ENCODE results near the gene HECW1.

Gene HECW1

DNA sequence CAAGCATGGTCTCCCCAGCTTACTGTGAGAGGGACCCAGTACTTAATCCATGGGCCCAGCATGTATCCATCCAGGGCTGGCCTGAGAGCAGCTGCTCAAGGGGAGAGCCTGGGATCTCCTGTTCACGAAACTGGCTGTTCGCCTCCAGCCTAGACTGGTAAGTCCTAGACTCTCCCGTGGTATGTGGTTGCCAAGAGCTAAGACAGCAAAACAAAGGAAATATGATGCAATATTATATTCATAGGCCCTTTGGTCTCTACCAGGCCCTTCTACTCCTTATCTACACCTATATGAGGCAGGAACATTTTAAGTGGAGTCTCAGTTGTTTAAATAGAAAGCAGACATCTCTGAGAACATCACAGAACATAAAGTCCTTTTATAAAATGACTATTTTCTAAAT is 441.6 kb downstream of the HECW1 start:
- Histone ChIP-seq H3K4me3 (ENCODE audit: low read length) (no peak overlapping the region), H3K4me1 (ENCODE audit: control insufficient read depth, insufficient read depth, low read length) (no peaks in the 10 kb centered on the region), H3K27ac (ENCODE audit: low read depth, low read length) (no peak overlapping the region), H3K9ac (ENCODE audit: low read length) (no peak overlapping the region), H3K36me3 (ENCODE audit: control insufficient read depth, insufficient read depth, low read length) (no peaks in the 10 kb centered on the region), H3K27me3 (ENCODE audit: control insufficient read depth, insufficient read depth, low read length) (no peaks in the 10 kb centered on the region)

DNA sequence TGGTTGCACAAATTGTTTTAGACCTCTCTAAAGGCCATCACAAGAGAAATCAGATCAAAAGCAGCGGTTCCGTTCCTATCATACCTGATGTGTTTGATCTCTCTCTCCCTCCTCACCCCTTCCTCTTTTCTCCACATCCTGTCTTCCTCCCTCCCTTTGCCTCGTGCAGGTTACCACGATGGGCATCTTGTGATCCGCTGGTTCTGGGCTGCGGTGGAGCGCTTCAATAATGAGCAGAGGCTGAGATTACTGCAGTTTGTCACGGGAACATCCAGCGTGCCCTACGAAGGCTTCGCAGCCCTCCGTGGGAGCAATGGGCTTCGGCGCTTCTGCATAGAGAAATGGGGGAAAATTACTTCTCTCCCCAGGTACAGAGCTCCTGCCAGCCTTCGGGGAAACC is 442.0 kb downstream of the HECW1 start:
- Histone ChIP-seq H3K27me3 (ENCODE audit: control insufficient read depth, insufficient read depth, low read length) (no peaks in the 10 kb centered on the region), H3K9ac (ENCODE audit: low read length) (no peak overlapping the region), H3K4me3 (ENCODE audit: low read length) (no peak overlapping the region), H3K36me3 (ENCODE audit: control insufficient read depth, insufficient read depth, low read length) (no peaks in the 10 kb centered on the region), H3K27ac (ENCODE audit: low read depth, low read length) (no peak overlapping the region), H3K4me1 (ENCODE audit: control insufficient read depth, insufficient read depth, low read length) (no peaks in the 10 kb centered on the region)

DNA sequence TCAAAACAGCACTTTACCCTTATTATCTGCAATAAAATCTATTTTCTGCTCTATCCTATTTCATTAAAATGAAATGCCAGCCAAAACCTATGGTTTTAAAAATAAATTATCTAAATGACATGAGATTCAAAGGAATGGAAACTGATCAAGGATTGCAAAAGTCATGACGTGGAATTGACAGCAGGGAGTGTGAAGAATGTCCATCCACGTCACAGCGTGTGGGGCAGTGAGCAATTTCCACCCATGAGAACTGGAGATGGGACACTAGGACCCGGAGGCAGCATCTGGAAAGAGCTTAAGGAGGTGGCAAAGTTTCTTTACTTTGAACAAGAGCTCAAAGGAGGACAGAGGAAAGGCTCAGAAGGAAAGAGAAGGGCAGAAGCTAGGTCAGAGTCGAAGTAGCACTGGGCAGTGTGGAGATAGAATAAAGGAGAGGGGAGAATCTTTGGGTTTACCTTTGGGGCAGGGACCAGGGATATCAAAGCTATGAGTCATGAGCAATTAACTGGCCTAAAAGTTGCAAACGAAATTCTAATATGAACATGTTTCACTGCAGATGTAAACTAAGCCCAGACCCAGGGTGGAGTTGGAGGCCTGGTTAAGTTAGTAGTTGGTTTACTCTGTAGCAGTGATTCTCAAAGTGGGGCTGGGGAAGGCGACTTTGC is 445.5 kb downstream of the HECW1 start:
- Histone ChIP-seq H3K9ac (ENCODE audit: low read length) (no peak overlapping the region), H3K36me3 (ENCODE audit: control insufficient read depth, insufficient read depth, low read length) (no peaks in the 10 kb centered on the region), H3K27me3 (ENCODE audit: control insufficient read depth, insufficient read depth, low read length) (no peaks in the 10 kb centered on the region), H3K4me1 (ENCODE audit: control insufficient read depth, insufficient read depth, low read length) (no peaks in the 10 kb centered on the region), H3K4me3 (ENCODE audit: low read length) (no peak overlapping the region), H3K27ac (ENCODE audit: low read depth, low read length) (no peak overlapping the region)

DNA sequence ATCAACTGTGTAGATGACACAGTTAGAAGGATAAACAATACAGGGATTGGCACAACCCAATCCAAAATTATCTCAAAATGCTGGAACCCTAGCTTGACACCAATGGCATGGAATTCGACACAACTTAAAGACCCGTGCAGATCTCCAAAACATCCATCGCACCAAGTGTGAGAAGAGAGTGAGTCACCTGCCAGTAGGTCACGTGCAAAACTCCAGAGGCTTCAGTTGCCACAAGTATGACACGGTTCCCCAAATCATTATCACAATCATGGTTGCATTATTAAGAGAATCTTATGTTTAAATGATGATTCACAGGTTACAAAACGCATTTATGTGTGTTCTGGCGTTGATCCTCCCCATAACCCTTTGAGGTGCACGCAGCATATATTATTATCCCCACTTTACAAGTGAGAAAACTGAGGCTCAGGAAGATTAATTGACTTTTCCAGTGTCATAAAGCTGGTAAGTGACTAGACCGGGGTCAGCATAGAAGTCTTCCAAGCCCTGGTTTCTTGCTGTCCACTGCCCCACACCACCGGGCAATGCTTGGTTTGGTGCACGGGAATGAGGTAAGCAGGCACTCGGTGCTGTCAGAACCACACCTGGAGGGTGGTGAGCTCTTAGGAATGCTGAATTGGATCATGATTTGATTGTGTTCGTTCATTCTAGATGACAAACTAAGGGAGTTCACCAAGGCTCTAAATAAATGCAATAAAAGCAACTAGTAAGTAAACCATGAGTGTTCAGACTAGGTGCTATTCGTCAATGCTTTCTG is 446.9 kb downstream of the HECW1 start:
- H3K4me1 ChIP-seq (ENCODE audit: control insufficient read depth, insufficient read depth, low read length): no peaks in the 10 kb centered on the region
- H3K27ac ChIP-seq (ENCODE audit: low read depth, low read length): no peak overlapping the region
- no peaks in the 10 kb centered on the region for H3K36me3 ChIP-seq (ENCODE audit: control insufficient read depth, insufficient read depth, low read length)
- H3K9ac ChIP-seq (ENCODE audit: low read length): no peak overlapping the region
- no peak overlapping the region for H3K4me3 ChIP-seq (ENCODE audit: low read length)
- H3K27me3 ChIP-seq (ENCODE audit: control insufficient read depth, insufficient read depth, low read length): no peaks in the 10 kb centered on the region

DNA sequence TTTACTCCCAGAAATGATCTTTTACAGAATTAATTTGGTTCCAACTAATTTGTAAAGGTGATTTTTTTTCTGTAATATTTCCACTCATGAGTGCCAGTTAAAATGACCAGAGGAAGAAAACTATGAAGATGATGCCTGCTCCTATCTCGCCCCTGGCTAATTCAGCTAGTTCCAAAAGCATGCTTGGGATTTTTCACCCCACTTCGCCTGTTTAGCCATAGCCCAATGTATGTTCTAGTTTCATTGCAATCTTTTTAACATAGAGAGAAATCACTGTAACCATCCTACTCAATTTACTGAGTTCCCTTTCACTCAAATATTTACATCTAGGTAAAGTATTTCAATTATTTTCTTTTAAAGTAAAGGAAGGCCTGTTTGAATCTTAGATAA is 447.5 kb downstream of the HECW1 start:
- Histone ChIP-seq H3K36me3 (ENCODE audit: control insufficient read depth, insufficient read depth, low read length) (no peaks in the 10 kb centered on the region), H3K27me3 (ENCODE audit: control insufficient read depth, insufficient read depth, low read length) (no peaks in the 10 kb centered on the region), H3K27ac (ENCODE audit: low read depth, low read length) (no peak overlapping the region), H3K4me1 (ENCODE audit: control insufficient read depth, insufficient read depth, low read length) (no peaks in the 10 kb centered on the region), H3K4me3 (ENCODE audit: low read length) (no peak overlapping the region), H3K9ac (ENCODE audit: low read length) (no peak overlapping the region)

DNA sequence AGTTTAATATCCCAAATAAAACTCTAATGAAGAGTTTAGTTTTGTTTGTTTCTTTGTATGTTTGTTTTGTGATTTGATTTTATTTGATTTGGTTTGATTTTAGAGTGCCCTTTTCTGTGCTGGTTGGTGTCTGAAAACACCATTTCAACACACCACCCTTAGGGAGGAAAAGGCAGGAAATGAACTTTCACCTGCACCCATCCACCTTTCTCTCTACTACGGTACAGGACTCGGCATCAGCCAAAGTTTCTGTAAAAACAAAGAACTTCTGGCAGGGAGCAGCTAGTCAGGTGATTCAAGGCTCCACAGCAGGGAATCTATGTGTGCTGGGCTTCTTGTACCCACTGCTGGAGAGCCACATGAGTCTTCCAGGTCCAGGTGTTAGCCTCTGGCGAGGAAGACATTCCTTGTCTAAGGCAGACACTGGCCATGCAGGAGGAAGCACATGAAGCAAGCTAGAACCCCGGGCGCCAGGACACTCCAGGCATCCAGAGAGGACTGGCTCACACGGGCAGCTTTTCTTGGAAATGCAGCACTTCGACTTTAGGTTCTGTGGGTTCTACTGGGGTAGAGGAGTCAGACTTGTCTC is 448.4 kb downstream of the HECW1 start:
- H3K27me3 ChIP-seq (ENCODE audit: control insufficient read depth, insufficient read depth, low read length): no peaks in the 10 kb centered on the region
- no peaks in the 10 kb centered on the region for H3K36me3 ChIP-seq (ENCODE audit: control insufficient read depth, insufficient read depth, low read length)
- no peak overlapping the region for H3K9ac ChIP-seq (ENCODE audit: low read length)

DNA sequence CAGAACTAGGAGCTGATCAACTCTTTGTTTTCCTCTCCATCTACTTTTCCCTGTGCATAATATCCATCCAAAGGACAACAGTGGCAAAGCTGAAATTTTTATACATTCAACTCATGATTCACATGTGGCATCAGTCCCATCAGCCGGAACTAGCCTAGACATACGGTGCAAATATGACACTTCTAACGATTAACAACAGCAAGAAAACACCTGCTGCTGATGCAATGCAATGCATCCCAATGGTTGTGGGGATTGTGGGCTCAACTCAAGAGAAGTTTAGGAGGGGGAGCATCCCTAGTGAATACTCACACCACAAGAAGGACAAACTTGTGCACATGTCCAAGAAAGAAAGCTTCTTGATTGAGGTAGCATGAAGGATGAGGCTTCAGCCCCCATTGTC is 449.9 kb downstream of the HECW1 start:
- no peaks in the 10 kb centered on the region for H3K36me3 ChIP-seq (ENCODE audit: control insufficient read depth, insufficient read depth, low read length)

More for the DNA sequence above, 448.4 kb downstream of the HECW1 start:
- Histone ChIP-seq H3K4me3 (ENCODE audit: low read length) (no peak overlapping the region), H3K27ac (ENCODE audit: low read depth, low read length) (no peak overlapping the region), H3K4me1 (ENCODE audit: control insufficient read depth, insufficient read depth, low read length) (no peaks in the 10 kb centered on the region)

DNA sequence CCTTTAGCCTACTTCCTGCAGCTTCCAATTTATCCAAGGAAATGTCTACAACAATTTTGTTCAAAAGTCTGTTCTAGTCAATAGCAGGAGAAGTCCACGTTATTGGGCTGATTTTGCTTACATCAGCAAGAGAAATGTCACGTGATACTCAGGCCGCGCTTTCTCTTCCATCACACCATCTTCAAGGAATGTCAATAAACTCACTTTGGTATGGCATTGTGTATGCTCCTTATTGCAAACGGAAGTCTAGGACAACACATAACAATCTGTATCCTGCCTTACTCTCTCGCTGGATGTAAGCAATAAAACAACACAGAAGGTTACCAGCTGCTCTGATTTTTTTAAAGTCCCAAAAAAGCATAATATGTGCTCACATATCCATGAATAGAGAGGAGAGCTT is 453.3 kb downstream of the HECW1 start:
- no peak overlapping the region for H3K4me3 ChIP-seq (ENCODE audit: low read length)
- no peak overlapping the region for H3K27ac ChIP-seq (ENCODE audit: low read depth, low read length)
- no peaks in the 10 kb centered on the region for H3K36me3 ChIP-seq (ENCODE audit: control insufficient read depth, insufficient read depth, low read length)
- no peaks in the 10 kb centered on the region for H3K27me3 ChIP-seq (ENCODE audit: control insufficient read depth, insufficient read depth, low read length)
- no peaks in the 10 kb centered on the region for H3K4me1 ChIP-seq (ENCODE audit: control insufficient read depth, insufficient read depth, low read length)
- H3K9ac ChIP-seq (ENCODE audit: low read length): no peak overlapping the region

More for the DNA sequence above, 449.9 kb downstream of the HECW1 start:
- H3K4me1 ChIP-seq (ENCODE audit: control insufficient read depth, insufficient read depth, low read length): no peaks in the 10 kb centered on the region
- no peaks in the 10 kb centered on the region for H3K27me3 ChIP-seq (ENCODE audit: control insufficient read depth, insufficient read depth, low read length)
- no peak overlapping the region for H3K27ac ChIP-seq (ENCODE audit: low read depth, low read length)
- H3K9ac ChIP-seq (ENCODE audit: low read length): no peak overlapping the region
- H3K4me3 ChIP-seq (ENCODE audit: low read length): no peak overlapping the region

DNA sequence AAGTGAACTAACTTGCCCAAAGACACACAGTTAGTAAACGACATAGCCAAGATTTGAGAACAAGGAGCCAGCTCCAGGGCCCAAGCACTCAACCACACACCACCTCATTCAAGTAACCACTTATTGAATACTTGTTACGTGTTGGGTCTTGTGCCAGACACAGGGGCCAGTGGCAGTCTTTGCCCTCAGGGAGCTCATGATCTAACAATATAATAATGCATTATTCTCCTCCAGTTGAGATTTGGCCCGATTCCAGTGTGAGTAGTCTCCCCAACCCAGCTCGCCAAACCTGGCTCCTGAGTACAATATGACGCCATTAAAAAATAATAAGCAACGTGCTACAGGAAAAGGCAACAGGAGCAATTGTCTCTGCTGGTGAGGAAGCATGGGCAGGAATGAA is 456.1 kb downstream of the HECW1 start:
- Histone ChIP-seq H3K27ac (ENCODE audit: low read depth, low read length) (no peak overlapping the region), H3K4me3 (ENCODE audit: low read length) (no peak overlapping the region), H3K27me3 (ENCODE audit: control insufficient read depth, insufficient read depth, low read length) (no peaks in the 10 kb centered on the region), H3K36me3 (ENCODE audit: control insufficient read depth, insufficient read depth, low read length) (no peaks in the 10 kb centered on the region), H3K4me1 (ENCODE audit: control insufficient read depth, insufficient read depth, low read length) (no peaks in the 10 kb centered on the region), H3K9ac (ENCODE audit: low read length) (no peak overlapping the region)

DNA sequence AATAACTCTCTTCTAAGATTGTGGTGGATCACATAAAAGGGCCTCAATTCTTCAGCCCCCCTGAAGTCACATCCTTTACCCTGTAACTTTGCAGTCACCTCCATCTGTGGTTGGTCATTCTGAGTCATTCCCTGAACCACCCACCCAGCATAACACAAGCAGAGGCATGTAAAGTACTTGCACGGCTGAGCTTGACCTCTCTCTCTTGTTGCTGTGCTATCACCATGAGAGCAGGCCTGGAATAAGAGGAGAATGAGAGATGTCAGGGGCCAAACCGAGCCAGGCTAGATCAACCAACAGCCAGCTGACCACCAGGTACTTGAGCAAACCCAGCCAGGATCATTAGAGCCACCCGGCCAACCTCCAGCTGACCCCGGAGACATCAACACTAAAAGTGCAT is 457.0 kb downstream of the HECW1 start:
- Histone ChIP-seq H3K27ac (ENCODE audit: low read depth, low read length) (no peak overlapping the region), H3K4me1 (ENCODE audit: control insufficient read depth, insufficient read depth, low read length) (no peaks in the 10 kb centered on the region)

DNA sequence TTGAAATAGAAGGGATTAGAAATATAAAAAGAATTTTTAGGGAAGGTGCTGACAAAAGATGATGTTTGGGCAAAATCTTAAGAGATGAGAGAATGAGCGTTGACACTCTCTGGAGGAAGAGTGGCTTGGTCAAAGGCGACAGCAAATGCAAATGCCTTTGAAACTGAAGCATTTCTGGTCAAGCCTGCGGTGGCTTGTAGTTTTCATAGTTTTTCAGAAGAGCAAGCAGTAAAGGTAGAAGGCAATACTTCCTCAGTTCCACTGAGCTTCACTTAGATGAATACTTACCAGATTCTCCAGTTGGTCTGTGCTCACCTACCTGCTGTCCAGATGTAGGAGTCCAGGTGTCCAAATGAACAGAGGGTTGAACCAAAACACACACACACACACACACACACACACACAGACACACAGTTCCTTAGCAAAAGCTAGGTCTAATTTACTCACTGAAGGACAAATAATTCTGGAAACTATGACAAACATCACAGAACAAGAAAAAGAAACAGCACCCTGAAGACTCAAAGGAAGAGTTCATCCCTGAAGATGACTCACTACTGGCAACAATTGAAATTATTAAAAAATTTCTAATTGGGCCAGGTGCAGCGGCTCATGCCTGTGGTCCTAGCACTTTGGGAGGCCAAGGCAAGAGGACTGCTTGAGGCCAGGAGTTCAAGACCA is 458.4 kb downstream of the HECW1 start:
- no peaks in the 10 kb centered on the region for H3K27me3 ChIP-seq (ENCODE audit: control insufficient read depth, insufficient read depth, low read length)
- H3K27ac ChIP-seq (ENCODE audit: low read depth, low read length): no peak overlapping the region
- no peaks in the 10 kb centered on the region for H3K36me3 ChIP-seq (ENCODE audit: control insufficient read depth, insufficient read depth, low read length)
- no peak overlapping the region for H3K9ac ChIP-seq (ENCODE audit: low read length)
- H3K4me1 ChIP-seq (ENCODE audit: control insufficient read depth, insufficient read depth, low read length): no peaks in the 10 kb centered on the region
- no peak overlapping the region for H3K4me3 ChIP-seq (ENCODE audit: low read length)

More for the DNA sequence above, 457.0 kb downstream of the HECW1 start:
- Histone ChIP-seq H3K9ac (ENCODE audit: low read length) (no peak overlapping the region), H3K27me3 (ENCODE audit: control insufficient read depth, insufficient read depth, low read length) (no peaks in the 10 kb centered on the region), H3K36me3 (ENCODE audit: control insufficient read depth, insufficient read depth, low read length) (no peaks in the 10 kb centered on the region), H3K4me3 (ENCODE audit: low read length) (no peak overlapping the region)

DNA sequence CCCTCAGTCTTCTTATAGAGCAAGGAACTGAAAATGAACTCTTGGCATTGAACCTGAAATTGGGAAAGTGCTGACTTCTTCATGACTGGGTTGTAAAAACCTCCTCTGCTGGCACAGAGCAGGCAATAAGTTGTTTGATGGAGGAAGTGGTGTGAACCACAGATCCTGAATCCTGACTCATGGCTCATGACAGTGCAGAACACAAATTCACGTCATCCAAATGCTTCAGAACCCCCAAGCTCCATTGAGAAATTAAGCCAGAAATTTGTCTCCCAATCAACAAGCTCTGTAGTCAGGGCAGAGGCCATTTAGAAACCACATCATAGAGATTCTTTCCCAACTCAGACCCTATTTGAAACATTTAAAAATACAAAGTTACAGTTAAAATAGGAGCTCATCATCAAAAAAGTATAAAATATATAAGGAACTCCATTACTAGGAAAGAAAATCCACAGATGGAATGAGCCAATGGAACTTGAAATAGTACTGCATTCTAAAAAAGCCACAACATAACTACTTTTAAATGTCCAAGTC is 460.1 kb downstream of the HECW1 start:
- Histone ChIP-seq H3K4me1 (ENCODE audit: control insufficient read depth, insufficient read depth, low read length) (no peaks in the 10 kb centered on the region), H3K36me3 (ENCODE audit: control insufficient read depth, insufficient read depth, low read length) (no peaks in the 10 kb centered on the region), H3K4me3 (ENCODE audit: low read length) (no peak overlapping the region)

More for the DNA sequence above, 460.1 kb downstream of the HECW1 start:
- Histone ChIP-seq H3K27ac (ENCODE audit: low read depth, low read length) (no peak overlapping the region), H3K27me3 (ENCODE audit: control insufficient read depth, insufficient read depth, low read length) (no peaks in the 10 kb centered on the region), H3K9ac (ENCODE audit: low read length) (no peak overlapping the region)
